Trophoblast cell (in vitro differentiated cells and primary cell): ENCODE data around the gene PPP1R14B.

Source experiments
- DNase-seq, 2 donors: peaks; one replicate each; pipeline ENCODE4 v3.0.0-alpha.2; 2016
- H2AFZ ChIP-seq: 2 replicates; pipeline ENCODE4 v1.6.1; 2013; ENCODE audit warnings: low read length, moderate library complexity, mild to moderate bottlenecking; ENCODE audit not compliant: insufficient read depth, poor library complexity
- H2AK5ac ChIP-seq: 2 replicates; pipeline ENCODE4 v1.6.1; 2013; ENCODE audit warnings: mild to moderate bottlenecking, low read length
- H2BK120ac ChIP-seq: 2 replicates; pipeline ENCODE4 v1.6.1; 2013; ENCODE audit warnings: low read length, mild to moderate bottlenecking, moderate library complexity; ENCODE audit not compliant: insufficient read depth, poor library complexity
- H2BK12ac ChIP-seq: 2 replicates; pipeline ENCODE4 v1.6.1; 2013; ENCODE audit warnings: mild to moderate bottlenecking, low read length, moderate library complexity
- H2BK5ac ChIP-seq: 2 replicates; pipeline ENCODE4 v1.6.1; 2013; ENCODE audit warnings: low read length, low read depth, moderate library complexity, mild to moderate bottlenecking; ENCODE audit not compliant: poor library complexity
- H3K14ac ChIP-seq: 2 replicates; pipeline ENCODE4 v1.6.1; 2013; ENCODE audit warnings: mild to moderate bottlenecking, low read length
- H3K18ac ChIP-seq: 2 replicates; pipeline ENCODE4 v1.6.1; 2013; ENCODE audit warnings: mild to moderate bottlenecking, low read length
- H3K23ac ChIP-seq: 2 replicates; pipeline ENCODE4 v1.6.1; 2013; ENCODE audit warnings: low read length
- H3K27ac ChIP-seq: 2 replicates; pipeline ENCODE4 v1.5.1; 2013; ENCODE audit warnings: low read depth, mild to moderate bottlenecking, inconsistent platforms, low read length, moderate library complexity
- H3K27me3 ChIP-seq: 2 replicates; pipeline ENCODE4 v1.6.1; 2013; ENCODE audit warnings: inconsistent platforms, mild to moderate bottlenecking, low read length, moderate library complexity; ENCODE audit not compliant: insufficient read depth
- H3K36me3 ChIP-seq, 2 experiments: 1 replicate in 1 of 2; 2 replicates in 1 of 2; pipeline ENCODE4 v1.6.1; 2013; ENCODE audit warnings: low read length in 2 of 2, mild to moderate bottlenecking in 2 of 2, moderate library complexity in 1 of 2; ENCODE audit not compliant: insufficient read depth in 2 of 2, control insufficient read depth in 1 of 2
- H3K4ac ChIP-seq: 2 replicates; pipeline ENCODE4 v1.6.1; 2013; ENCODE audit warnings: low read depth, mild to moderate bottlenecking, low read length, moderate library complexity
- H3K4me1 ChIP-seq, 2 experiments: 1 replicate in 1 of 2; 2 replicates in 1 of 2; pipeline ENCODE4 v1.6.1; 2013; ENCODE audit warnings: low read length in 2 of 2, mild to moderate bottlenecking in 2 of 2, moderate library complexity in 1 of 2; ENCODE audit not compliant: insufficient read depth in 2 of 2, control insufficient read depth in 1 of 2
- H3K4me2 ChIP-seq: 2 replicates; pipeline ENCODE4 v1.6.1; 2013; ENCODE audit warnings: inconsistent platforms, mild to moderate bottlenecking, low read length, moderate library complexity
- H3K4me3 ChIP-seq: 2 replicates; pipeline ENCODE4 v1.5.1; 2013; ENCODE audit warnings: mild to moderate bottlenecking, low read depth, low read length, inconsistent platforms
- H3K79me1 ChIP-seq: one replicate; pipeline ENCODE4 v1.6.1; 2013; ENCODE audit warnings: low read length
- H3K79me2 ChIP-seq: 2 replicates; pipeline ENCODE4 v1.6.1; 2013; ENCODE audit warnings: low read length, mild to moderate bottlenecking; ENCODE audit not compliant: control insufficient read depth, insufficient read depth, poor library complexity
- H3K9ac ChIP-seq: 2 replicates; pipeline ENCODE4 v1.6.1; 2013; ENCODE audit warnings: mild to moderate bottlenecking, low read length
- H3K9me3 ChIP-seq: 2 replicates; pipeline ENCODE4 v1.6.1; 2013; ENCODE audit warnings: low read depth, mild to moderate bottlenecking, control low read depth, inconsistent platforms, low read length; ENCODE audit not compliant: insufficient read depth
- H4K12ac ChIP-seq: 2 replicates; pipeline ENCODE4 v1.6.1; 2013; ENCODE audit warnings: low read depth, mild to moderate bottlenecking, low read length, moderate library complexity
- H4K8ac ChIP-seq: 2 replicates; pipeline ENCODE4 v1.6.1; 2013; ENCODE audit warnings: low read depth, mild to moderate bottlenecking, low read length, moderate library complexity
- H4K91ac ChIP-seq: one replicate; pipeline ENCODE4 v1.6.1; 2013; ENCODE audit warnings: low read depth, mild to moderate bottlenecking, low read length, moderate library complexity
- WGBS: extraction: QIAGEN DNeasy Blood & Tissue Kit; methylation state at CpG from one replicate; pipeline ENCODE4 v1.1.7; 2013; ENCODE audit warnings: missing lambda C conversion rate; ENCODE audit not compliant: insufficient read length, insufficient coverage; ENCODE audit errors: extremely low coverage; 5-methylcytosine and 5-hydroxymethylcytosine counted together

PPP1R14B gene

GRCh38 chr11:64208086-64208795 lies 38.5 kb downstream of the PPP1R14B start:
- H3K27me3 ChIP-seq = no peaks in the 10 kb centered on the region
- no peak overlapping the region for H2BK12ac ChIP-seq
- H4K91ac ChIP-seq = no peak overlapping the region
- DNase-seq = no peak
- H2BK120ac ChIP-seq = no peak overlapping the region
- no peak overlapping the region for H3K23ac ChIP-seq
- H3K4me2 ChIP-seq = no peak overlapping the region
- no peak overlapping the region for H3K18ac ChIP-seq
- WGBS = no CpG with 5 or more reads among the region's 23 CpGs
- H3K79me1 ChIP-seq = no peaks in the 10 kb centered on the region
- peak overlapping the region; percentile 26 for H4K12ac ChIP-seq
- no peaks in the 10 kb centered on the region for H3K9me3 ChIP-seq
- no peak overlapping the region for H2AFZ ChIP-seq
- H4K8ac ChIP-seq = no peak overlapping the region
- H2BK5ac ChIP-seq = no peak overlapping the region
- no peak overlapping the region for H3K9ac ChIP-seq
- H3K79me2 ChIP-seq = no peaks in the 10 kb centered on the region
- H2AK5ac ChIP-seq = no peak overlapping the region
- H3K4ac ChIP-seq = no peak overlapping the region
- peaks cover 51 to 60% of the 10 kb centered on the region in 2 experiments for H3K36me3 ChIP-seq
- no peak overlapping the region for H3K27ac ChIP-seq
- no peak overlapping the region for H3K14ac ChIP-seq
- H3K4me1 ChIP-seq = peaks cover 0 to 7% of the 10 kb centered on the region in 2 experiments
- H3K4me3 ChIP-seq = no peak overlapping the region

- H3K4ac ChIP-seq = no peak overlapping the region
- H3K36me3 ChIP-seq = peaks cover 58 to 67% of the 10 kb centered on the region in 2 experiments
- no peaks in the 10 kb centered on the region for H3K79me2 ChIP-seq
- no peak overlapping the region for H3K9ac ChIP-seq
- no peak overlapping the region for H3K4me2 ChIP-seq
- H2AK5ac ChIP-seq = no peak overlapping the region
- H3K79me1 ChIP-seq = no peaks in the 10 kb centered on the region
- no peak overlapping the region for H2AFZ ChIP-seq
- WGBS = no CpG with 5 or more reads among the region's 30 CpGs
- no peak overlapping the region for H4K91ac ChIP-seq
- no peak overlapping the region for H2BK120ac ChIP-seq
- no peaks in the 10 kb centered on the region for H3K27me3 ChIP-seq
- no peak overlapping the region for H3K18ac ChIP-seq
- H4K8ac ChIP-seq = no peak overlapping the region
- H2BK5ac ChIP-seq = no peak overlapping the region
- DNase-seq = peak in 1 of 2 donors; percentile 28
- H3K14ac ChIP-seq = no peak overlapping the region
- H3K23ac ChIP-seq = no peak overlapping the region
- H3K27ac ChIP-seq = no peak overlapping the region
- no peak overlapping the region for H3K4me3 ChIP-seq
- peaks cover 0 to 7% of the 10 kb centered on the region in 2 experiments for H3K4me1 ChIP-seq
- no peak overlapping the region for H4K12ac ChIP-seq
- no peak overlapping the region for H2BK12ac ChIP-seq
- H3K9me3 ChIP-seq = no peaks in the 10 kb centered on the region
These were observed 39.3 kb downstream of the PPP1R14B start for GRCh38 chr11:64207256-64208085.

DNA sequence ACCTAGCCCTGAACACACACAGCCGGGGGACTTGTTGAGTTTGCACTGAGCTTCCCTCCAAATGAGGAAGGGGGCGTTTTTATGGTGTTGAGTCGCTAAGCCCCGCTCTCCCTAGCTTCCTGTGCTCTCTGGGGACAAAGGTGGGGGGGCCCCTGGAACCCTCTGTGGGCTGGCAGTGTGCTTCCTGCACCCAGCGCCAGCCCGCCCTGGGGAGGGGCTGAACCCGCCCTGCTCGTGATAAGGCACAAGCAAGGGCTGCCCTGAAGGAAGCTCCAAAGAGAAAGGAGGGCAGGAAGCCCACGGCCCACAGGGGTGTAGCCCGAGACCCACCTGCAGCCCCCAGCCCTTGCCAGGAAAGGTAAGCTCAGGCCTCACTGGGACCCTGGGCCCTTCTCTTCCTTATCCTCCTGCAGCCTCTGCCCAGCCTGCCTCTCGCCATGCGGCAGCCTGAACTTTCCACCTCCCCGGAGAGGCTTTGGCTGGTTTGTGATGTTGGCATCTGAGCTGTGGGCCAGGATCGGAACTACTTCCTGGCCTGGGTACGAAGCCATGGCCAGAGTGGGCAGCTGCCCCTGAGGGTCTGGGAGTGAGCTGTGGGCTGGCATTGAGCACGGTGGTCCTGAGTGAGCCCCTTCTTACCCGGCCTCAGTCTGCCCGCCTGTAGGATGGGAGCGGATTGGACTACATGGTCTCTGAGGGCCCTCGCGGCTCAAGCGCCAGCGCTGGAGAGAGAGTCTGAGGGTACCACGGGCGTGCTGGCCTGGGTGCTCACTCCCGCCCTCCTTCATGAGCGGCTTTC lies 40.1 kb downstream of the PPP1R14B start, which contains the start of gene FERMT3:
FERMT3 (plus strand) TSS at position 265 of the 799 bp plus-strand sequence. CDS start 644 bp downstream, outside the sequence.
- Histone ChIP-seq H3K23ac (no peak within 1 kb of the TSS), H3K4me2 (no peak within 1 kb of the TSS), H2BK12ac (no peak within 1 kb of the TSS), H3K4me3 (no peak within 1 kb of the TSS), H3K27ac (no peak within 1 kb of the TSS), H3K18ac (no peak within 1 kb of the TSS), H3K9me3 (no peaks in the 10 kb centered on the region), H3K14ac (no peak within 1 kb of the TSS), H4K12ac (no peak within 1 kb of the TSS), H3K4ac (no peak within 1 kb of the TSS), H4K91ac (no peak within 1 kb of the TSS), H3K4me1 (peaks cover 0 to 7% of the 10 kb centered on the region in 2 experiments), H3K27me3 (no peaks in the 10 kb centered on the region), H2AK5ac (no peak within 1 kb of the TSS), H4K8ac (no peak within 1 kb of the TSS), H3K36me3 (peaks cover 55 to 67% of the 10 kb centered on the region in 2 experiments), H2BK5ac (no peak within 1 kb of the TSS), H2BK120ac (no peak within 1 kb of the TSS), H3K9ac (no peak within 1 kb of the TSS), H3K79me2 (no peaks in the 10 kb centered on the region), H3K79me1 (no peaks in the 10 kb centered on the region), H2AFZ (no peak within 1 kb of the TSS)
- DNase-seq = no peak
- WGBS = no CpG with 5 or more reads among the region's 27 CpGs

DNA sequence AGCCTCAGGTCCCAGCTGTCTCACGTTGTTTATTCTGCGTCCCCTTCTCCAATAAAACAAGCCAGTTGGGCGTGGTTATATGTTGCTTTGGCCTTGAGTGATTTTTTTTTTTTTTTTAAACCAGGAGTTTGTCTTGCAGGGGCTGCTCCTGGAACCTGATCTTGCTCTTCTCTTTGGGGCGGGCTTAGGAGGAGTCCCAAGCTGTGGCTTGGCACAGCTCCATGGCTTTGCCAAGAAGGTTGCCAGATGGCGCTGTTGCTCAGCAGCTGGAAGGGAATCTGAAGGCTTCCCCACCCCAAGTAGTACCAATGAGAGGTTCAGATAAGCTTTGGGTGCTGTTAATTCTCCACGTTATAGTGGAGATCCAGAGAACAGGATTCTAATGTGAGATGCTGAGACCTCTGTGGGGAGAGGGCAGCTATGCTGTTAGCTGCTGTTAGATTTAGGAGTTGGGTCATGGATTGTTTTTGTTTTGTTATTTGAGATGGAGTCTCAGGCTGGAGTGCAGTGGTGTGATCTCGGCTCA lies 42.2 kb downstream of the PPP1R14B start:
- Histone ChIP-seq H2AFZ (no peak overlapping the region), H3K23ac (no peak overlapping the region), H3K14ac (no peak overlapping the region), H3K4me1 (peaks cover 0 to 7% of the 10 kb centered on the region in 2 experiments), H3K9ac (no peak overlapping the region), H3K36me3 (peaks cover 60 to 76% of the 10 kb centered on the region in 2 experiments), H3K27me3 (no peaks in the 10 kb centered on the region), H3K4me3 (no peak overlapping the region), H3K4me2 (no peak overlapping the region), H2BK120ac (no peak overlapping the region), H2BK12ac (no peak overlapping the region), H4K12ac (no peak overlapping the region), H3K9me3 (no peaks in the 10 kb centered on the region), H4K8ac (no peak overlapping the region), H4K91ac (no peak overlapping the region), H2BK5ac (no peak overlapping the region), H3K4ac (no peak overlapping the region), H3K27ac (no peak overlapping the region), H3K79me1 (no peaks in the 10 kb centered on the region), H3K79me2 (no peaks in the 10 kb centered on the region), H2AK5ac (no peak overlapping the region), H3K18ac (no peak overlapping the region)
- DNase-seq = peak; percentile 51 to 69
- WGBS = no CpG with 5 or more reads among the region's 7 CpGs
